ENCODE measurements around the gene CDS2. TPM values are rescaled to one million over a fixed set of nuclear protein-coding genes. Genes with fewer than 3 reads are reported as not detected.

The CDS2 gene
- 10 to 100 TPM; 45.6 to 54.7 (median 53.8) TPM for total RNA-seq
- total RNA-seq (2013): 36.4 TPM

GRCh38 chr20:5126512-5127203 lies at the start of gene CDS2:
TSS of gene CDS2 (plus strand) at chr20:5127008. CDS start at chr20:5127093, 85 bp downstream.
- H3K27me3 Mint-ChIP-seq (ENCODE audit: low read depth in 2 of 2): no peaks in the 10 kb centered on the region
- H3K36me3 Mint-ChIP-seq: no peaks in the 10 kb centered on the region
- H3K27ac ChIP-seq (ENCODE audit: low read length): peak within 1 kb of the TSS; percentile 93
- H3K4me3 ChIP-seq (ENCODE audit: low read length): peak within 1 kb of the TSS; percentile 61
- ATAC-seq: peak; percentile 83 to 96 (median 86)
- peaks cover 27 to 31% of the 10 kb centered on the region in 2 donors for H3K4me1 Mint-ChIP-seq
- intact Hi-C loops (cut with micrococcal nuclease): loop anchor here (1.0 to 5.0 kb wide), 2 partner anchors 49 to 66 kb away; no protein-coding TSS in a partner anchor
- H3K36me3 ChIP-seq (ENCODE audit: control insufficient read depth, insufficient read depth, low read length): peaks cover 2% of the 10 kb centered on the region
- H3K9me3 Mint-ChIP-seq: no peaks in the 10 kb centered on the region
- H3K4me1 ChIP-seq (ENCODE audit: control insufficient read depth, insufficient read depth, low read length): peaks cover 22% of the 10 kb centered on the region
- H3K4me3 Mint-ChIP-seq: peak within 1 kb of the TSS; percentile 92
- under 1% methylated on average over 78 of the region's 78 CpGs for WGBS (ENCODE audit: insufficient coverage)
- TF ChIP-seq, protein P1, sequence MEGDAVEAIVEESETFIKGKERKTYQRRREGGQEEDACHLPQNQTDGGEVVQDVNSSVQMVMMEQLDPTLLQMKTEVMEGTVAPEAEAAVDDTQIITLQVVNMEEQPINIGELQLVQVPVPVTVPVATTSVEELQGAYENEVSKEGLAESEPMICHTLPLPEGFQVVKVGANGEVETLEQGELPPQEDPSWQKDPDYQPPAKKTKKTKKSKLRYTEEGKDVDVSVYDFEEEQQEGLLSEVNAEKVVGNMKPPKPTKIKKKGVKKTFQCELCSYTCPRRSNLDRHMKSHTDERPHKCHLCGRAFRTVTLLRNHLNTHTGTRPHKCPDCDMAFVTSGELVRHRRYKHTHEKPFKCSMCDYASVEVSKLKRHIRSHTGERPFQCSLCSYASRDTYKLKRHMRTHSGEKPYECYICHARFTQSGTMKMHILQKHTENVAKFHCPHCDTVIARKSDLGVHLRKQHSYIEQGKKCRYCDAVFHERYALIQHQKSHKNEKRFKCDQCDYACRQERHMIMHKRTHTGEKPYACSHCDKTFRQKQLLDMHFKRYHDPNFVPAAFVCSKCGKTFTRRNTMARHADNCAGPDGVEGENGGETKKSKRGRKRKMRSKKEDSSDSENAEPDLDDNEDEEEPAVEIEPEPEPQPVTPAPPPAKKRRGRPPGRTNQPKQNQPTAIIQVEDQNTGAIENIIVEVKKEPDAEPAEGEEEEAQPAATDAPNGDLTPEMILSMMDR (IDR thresholded peaks at IDR 0.05): peak; percentile 46
- DNase-seq: peak; percentile 98 to 100
- peak within 1 kb of the TSS; percentile 86 to 98 for H3K27ac Mint-ChIP-seq
- H3K27me3 ChIP-seq (ENCODE audit: control insufficient read depth, insufficient read depth, low read length): no peaks in the 10 kb centered on the region
- H3K9me3 ChIP-seq (ENCODE audit: control insufficient read depth, insufficient read depth, low read length): no peaks in the 10 kb centered on the region

DNA sequence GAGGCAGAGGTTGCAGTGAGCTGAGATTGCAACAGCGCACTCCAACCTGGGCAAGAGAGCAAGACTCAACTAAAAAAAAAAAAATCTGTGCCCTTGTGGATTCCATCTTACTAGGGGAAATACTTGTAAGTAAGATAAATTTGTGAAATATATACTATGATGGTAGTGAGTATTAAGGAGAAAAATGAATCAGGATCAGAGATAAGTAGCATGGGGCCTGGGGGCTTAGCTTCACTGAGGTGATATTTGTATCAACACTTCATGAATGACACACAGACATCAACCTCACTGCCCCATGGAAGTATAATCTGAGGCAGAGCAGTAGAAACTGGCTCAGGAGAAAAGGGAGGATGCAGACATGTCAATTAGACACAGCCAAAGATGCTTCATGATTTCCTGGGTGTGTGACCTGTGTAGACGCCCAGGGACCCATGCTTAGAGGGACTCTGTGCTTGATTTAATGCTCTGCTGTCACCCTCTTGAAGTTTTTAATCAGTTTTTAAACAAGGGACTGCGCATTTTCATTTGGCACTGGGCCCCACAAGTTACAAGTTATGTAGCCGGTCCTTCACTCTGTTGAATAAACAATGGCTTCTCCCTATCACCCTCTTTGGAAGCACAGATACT lies 48.9 kb upstream of the CDS2 start:
- Histone ChIP-seq H3K27me3 (ENCODE audit: control insufficient read depth, insufficient read depth, low read length) (no peaks in the 10 kb centered on the region), H3K4me1 (ENCODE audit: control insufficient read depth, insufficient read depth, low read length) (peaks cover 51% of the 10 kb centered on the region), H3K27ac (ENCODE audit: low read length) (peak overlapping the region; percentile 94), H3K36me3 (ENCODE audit: control insufficient read depth, insufficient read depth, low read length) (no peaks in the 10 kb centered on the region), H3K4me3 (ENCODE audit: low read length) (peak overlapping the region; percentile 22), H3K9me3 (ENCODE audit: control insufficient read depth, insufficient read depth, low read length) (no peaks in the 10 kb centered on the region)
- Mint-ChIP-seq H3K36me3 (no peaks in the 10 kb centered on the region), H3K4me3 (peak overlapping the region; percentile 79), H3K27ac (peak overlapping the region; percentile 97 to 98), H3K27me3 (ENCODE audit: low read depth in 2 of 2) (no peaks in the 10 kb centered on the region), H3K9me3 (no peaks in the 10 kb centered on the region), H3K4me1 (peaks cover 36 to 38% of the 10 kb centered on the region in 2 donors)
- DNase-seq (peak in 1 of 2 donors; percentile 52), ATAC-seq (peak; percentile 43 to 56 (median 46))
- WGBS (ENCODE audit: insufficient coverage): 42% methylated on average over 4 of the region's 4 CpGs
- TF ChIP-seq, protein P1 (IDR thresholded peaks at IDR 0.05): no peak
- intact Hi-C loops (cut with micrococcal nuclease): loop anchor here (1.0 to 5.0 kb wide), 3 partner anchors 21 to 49 kb away; partner anchors contain the start of gene CDS2

DNA sequence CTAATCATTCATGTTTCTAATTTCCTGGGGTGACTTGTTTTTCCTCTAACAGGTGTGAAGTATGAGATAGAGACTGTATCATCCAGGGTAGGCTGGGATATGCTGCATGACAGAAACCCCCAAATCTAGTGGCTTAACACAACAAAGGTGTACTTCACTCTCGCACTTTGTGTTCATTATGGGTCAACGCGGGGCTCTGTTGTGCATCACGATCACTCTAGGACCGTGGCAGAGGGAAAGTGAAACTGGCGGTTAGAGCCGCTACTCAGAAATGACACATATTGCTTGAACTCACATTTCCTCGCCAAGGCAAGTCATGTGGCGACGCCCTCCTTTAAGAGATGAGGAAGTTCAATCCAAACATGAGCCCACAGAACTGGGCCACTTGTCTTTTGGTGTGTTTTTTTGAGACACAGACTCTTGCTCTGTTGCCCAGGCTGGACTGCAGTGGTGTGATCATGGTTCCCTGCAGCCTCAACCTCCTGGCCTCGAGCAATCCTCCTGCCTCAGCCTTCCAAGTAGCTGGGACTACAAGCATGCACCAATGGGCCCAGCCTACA lies 48.3 kb upstream of the CDS2 start:
- Histone ChIP-seq H3K9me3 (ENCODE audit: control insufficient read depth, insufficient read depth, low read length) (no peaks in the 10 kb centered on the region), H3K27me3 (ENCODE audit: control insufficient read depth, insufficient read depth, low read length) (no peaks in the 10 kb centered on the region), H3K36me3 (ENCODE audit: control insufficient read depth, insufficient read depth, low read length) (no peaks in the 10 kb centered on the region), H3K27ac (ENCODE audit: low read length) (peak overlapping the region; percentile 94), H3K4me1 (ENCODE audit: control insufficient read depth, insufficient read depth, low read length) (peaks cover 46% of the 10 kb centered on the region), H3K4me3 (ENCODE audit: low read length) (peak overlapping the region; percentile 22)
- H3K27me3 Mint-ChIP-seq (ENCODE audit: low read depth in 2 of 2): no peaks in the 10 kb centered on the region
- H3K36me3 Mint-ChIP-seq: no peaks in the 10 kb centered on the region
- under 1% methylated on average over 11 of the region's 11 CpGs for WGBS (ENCODE audit: insufficient coverage)
- H3K4me1 Mint-ChIP-seq: peaks cover 36 to 38% of the 10 kb centered on the region in 2 donors
- TF ChIP-seq, protein P1 (IDR thresholded peaks at IDR 0.05): no peak
- intact Hi-C loops (cut with micrococcal nuclease): loop anchor here (1.0 to 5.0 kb wide), 3 partner anchors 21 to 49 kb away; partner anchors contain the start of gene CDS2
- peak overlapping the region; percentile 79 for H3K4me3 Mint-ChIP-seq
- H3K9me3 Mint-ChIP-seq: no peaks in the 10 kb centered on the region
- DNase-seq: peak; percentile 72 to 89
- H3K27ac Mint-ChIP-seq: peak overlapping the region; percentile 97 to 98
- peak; percentile 89 to 96 (median 96) for ATAC-seq
